PC-3 (cell line): ENCODE results near the gene ELOA. TPM values are rescaled to one million over a fixed set of nuclear protein-coding genes. Genes with fewer than 3 reads are reported as not detected.

ENCODE experiments used
- ATAC-seq: fragments of 200-7000 bp; cut with Tn5 transposase; 2 replicates; pipeline ENCODE4 v1.9.1; 2020; ENCODE audit warnings: mild to moderate bottlenecking, moderate library complexity
- BruUV-seq: library from RNA; stranded (reverse); fragments of 400-500 nt; replicated peaks from 2 replicates; lab custom pipeline; 2021; lab: Mats Ljungman, UMichigan
- CTCF ChIA-PET: fragments of 300-600 bp; sonication (Branson Sonifier 250); formaldehyde crosslinking; loops from one replicate; lab custom pipeline; 2022; ENCODE audit warnings: antibody characterized with exemption; lab: Charles Lee
- POLR2A ChIA-PET: fragments of 300-600 bp; sonication (Branson Sonifier 250); formaldehyde crosslinking; loops from one replicate; lab custom pipeline; 2022; ENCODE audit warnings: antibody characterized with exemption; ENCODE audit not compliant: unreplicated experiment; lab: Charles Lee
- DNase-seq: peaks from one replicate; pipeline ENCODE4 v3.0.0-alpha.2; 2015
- H2AFZ ChIP-seq: fragments of 300-600 bp; sonication (generic); 2 replicates; pipeline ENCODE4 v1.6.0; 2016; ENCODE audit warnings: antibody characterized with exemption, low read length
- H3F3A ChIP-seq: fragments of 300-600 bp; sonication (generic); one replicate; pipeline ENCODE4 v1.6.0; 2017; ENCODE audit warnings: antibody characterized with exemption, low read length, control low read depth, mild to moderate bottlenecking; ENCODE audit not compliant: unreplicated experiment
- H3K27ac ChIP-seq: fragments of 300-600 bp; sonication (generic); 2 replicates; pipeline ENCODE4 v1.5.1; 2016; ENCODE audit warnings: mild to moderate bottlenecking, low read length
- H3K27me3 ChIP-seq: fragments of 300-600 bp; sonication (generic); 2 replicates; pipeline ENCODE4 v1.6.1; 2016; ENCODE audit warnings: low read length, mixed read lengths
- H3K36me3 ChIP-seq: fragments of 300-600 bp; sonication (generic); 2 replicates; pipeline ENCODE4 v1.6.1; 2016; ENCODE audit warnings: low read depth, mixed run types, low read length, mixed read lengths
- H3K4me1 ChIP-seq: fragments of 300-600 bp; sonication (generic); 2 replicates; pipeline ENCODE4 v1.5.1; 2016; ENCODE audit warnings: low read length; ENCODE audit not compliant: insufficient read depth
- H3K4me2 ChIP-seq: fragments of 300-600 bp; sonication (generic); 2 replicates; pipeline ENCODE4 v1.6.0; 2016; ENCODE audit warnings: low read length
- H3K4me3 ChIP-seq: fragments of 300-600 bp; sonication (generic); 2 replicates; pipeline ENCODE4 v1.5.1; 2016; ENCODE audit warnings: mild to moderate bottlenecking, low read length, mixed read lengths
- H3K79me2 ChIP-seq: fragments of 300-600 bp; sonication (generic); 2 replicates; pipeline ENCODE4 v1.6.1; 2017; ENCODE audit warnings: low read length, mixed read lengths
- H3K9ac ChIP-seq: fragments of 300-600 bp; sonication (generic); 2 replicates; pipeline ENCODE4 v1.6.0; 2016; ENCODE audit warnings: mild to moderate bottlenecking, low read length
- H3K9me2 ChIP-seq: fragments of 300-600 bp; sonication (generic); replicated peaks from 2 replicates; pipeline ENCODE4 v1.6.1; 2016; ENCODE audit warnings: mixed run types, low read length, mixed read lengths
- H3K9me3 ChIP-seq: fragments of 300-600 bp; sonication (generic); 2 replicates; pipeline ENCODE4 v1.6.1; 2016; ENCODE audit warnings: low read length, mixed read lengths
- H4K20me1 ChIP-seq: fragments of 300-600 bp; sonication (generic); 2 replicates; pipeline ENCODE4 v1.6.1; 2016; ENCODE audit warnings: low read length, mixed read lengths
- CTCF ChIP-seq: fragments of 300-600 bp; sonication (generic); conservative IDR thresholded peaks from 2 replicates; pipeline ENCODE4 v1.5.1; 2017; ENCODE audit warnings: antibody characterized with exemption, low read depth, mild to moderate bottlenecking, low read length
- EZH2 ChIP-seq: fragments of 300-600 bp; sonication (generic); IDR thresholded peaks from one replicate; pipeline ENCODE4 v1.6.1; 2017; ENCODE audit warnings: antibody characterized with exemption, mild to moderate bottlenecking, low read length; ENCODE audit not compliant: unreplicated experiment
- EZH2phosphoT487 ChIP-seq: fragments of 300-600 bp; sonication (generic); IDR thresholded peaks from 2 replicates; pipeline ENCODE4 v1.6.1; 2018; ENCODE audit warnings: mild to moderate bottlenecking, antibody characterized with exemption, low read length, borderline replicate concordance
- intact Hi-C: fragments of 100-400 bp; cut with micrococcal nuclease; formaldehyde crosslinking; loops from 2 replicates; pipeline ENCODE4 v1.9.0; 2023
- total RNA-seq: library from RNA; depleted of rRNA; stranded (reverse); fragments of >200 nt; gene quantifications from 2 replicates; pipeline ENCODE4 v1.2.3, GENCODE V29; 2014

Gene ELOA
- total RNA-seq, 1 experiment from 2014 or later = 50.9 TPM

GRCh38 chr1:23790696-23791515, 47.6 kb downstream of the ELOA start, which contains the start of gene LYPLA2:
Gene LYPLA2 (plus strand): TSS chr1:23791145. CDS start chr1:23792683, 1,538 bp downstream.
- Histone ChIP-seq H3F3A (peaks cover 13% of the 10 kb centered on the region), H3K27ac (peak within 1 kb of the TSS; percentile 82), H3K9ac (peak within 1 kb of the TSS; percentile 90), H3K79me2 (peaks cover 36% of the 10 kb centered on the region), H3K9me3 (no peaks in the 10 kb centered on the region), H3K27me3 (no peaks in the 10 kb centered on the region), H3K4me2 (peak within 1 kb of the TSS; percentile 100), H3K9me2 (no peaks in the 10 kb centered on the region), H3K4me1 (peaks cover 24% of the 10 kb centered on the region), H3K4me3 (peak within 1 kb of the TSS; percentile 100), H2AFZ (peak within 1 kb of the TSS; percentile 72), H3K36me3 (peaks cover 24% of the 10 kb centered on the region), H4K20me1 (no peaks in the 10 kb centered on the region)
- ATAC-seq = peak; percentile 73
- intact Hi-C loops = loop anchor here (1.0 kb wide), 1 partner anchor 8 kb away; no protein-coding TSS in a partner anchor
- DNase-seq = peak; percentile 87
- TF ChIP-seq EZH2 (no peak), EZH2phosphoT487 (no peak), CTCF (no peak)
- BruUV-seq = TSS peak; percentile 49
- CTCF ChIA-PET = interaction anchor here (0.8 kb wide), 1 partner anchor 19 kb away, joined by 4 read pairs; no protein-coding TSS in a partner anchor
- POLR2A ChIA-PET = interaction anchor here (0.5 to 1.2 kb wide), 2 partner anchors 8 to 20 kb away, joined by 3 to 5 read pairs; no protein-coding TSS in a partner anchor

DNA sequence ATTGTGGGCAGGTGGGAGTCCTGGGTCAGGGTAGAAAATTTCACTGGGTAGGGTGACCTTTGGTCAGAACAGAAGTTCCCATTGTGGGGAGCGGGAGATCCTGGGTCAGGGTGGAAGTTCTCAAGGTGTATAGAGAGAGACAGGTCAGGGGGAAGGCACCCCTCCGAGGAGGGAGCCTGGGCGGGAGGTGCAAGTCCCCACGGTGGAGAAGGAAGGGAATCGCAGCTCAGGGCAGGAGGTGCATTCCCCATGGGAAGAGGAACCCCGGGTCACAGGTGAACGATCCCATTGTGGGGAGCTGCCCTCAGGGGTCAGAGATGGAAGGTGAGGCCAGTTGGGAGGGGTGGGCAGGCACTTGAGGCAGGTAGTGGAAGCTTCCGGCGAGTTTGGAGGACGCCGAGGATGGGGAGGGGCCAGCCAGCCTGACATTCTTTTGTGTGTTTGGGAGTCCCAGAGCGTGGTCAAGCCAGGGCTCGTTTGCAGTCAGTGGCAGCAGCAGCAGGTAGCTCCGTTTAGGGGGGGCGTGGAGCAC, 48.3 kb downstream of the ELOA start:
- DNase-seq (peak; percentile 39), ATAC-seq (peak; percentile 34)
- Histone ChIP-seq H3K4me2 (peak overlapping the region; percentile 100), H3K27me3 (no peaks in the 10 kb centered on the region), H3K27ac (peak overlapping the region; percentile 44; the same call in 1 of the 2 replicates), H3K9ac (peak overlapping the region; percentile 90), H2AFZ (peak overlapping the region; percentile 68), H3F3A (peaks cover 13% of the 10 kb centered on the region), H3K9me3 (no peaks in the 10 kb centered on the region), H4K20me1 (no peaks in the 10 kb centered on the region), H3K4me3 (peak overlapping the region; percentile 100), H3K79me2 (peaks cover 32% of the 10 kb centered on the region), H3K36me3 (peaks cover 20% of the 10 kb centered on the region), H3K9me2 (no peaks in the 10 kb centered on the region), H3K4me1 (peaks cover 24% of the 10 kb centered on the region)
- ChIA-PET POLR2A (interaction anchor here (0.7 kb wide), 1 partner anchor 8 kb away, joined by 7 read pairs; no protein-coding TSS in a partner anchor), CTCF (interaction anchor here (0.8 kb wide), 1 partner anchor 20 kb away, joined by 4 read pairs; no protein-coding TSS in a partner anchor)
- no TSS peak for BruUV-seq
- TF ChIP-seq EZH2phosphoT487 (no peak), EZH2 (no peak), CTCF (no peak)
- intact Hi-C loops = no loop called here
